ENCODE measurements around the gene HEXD. TPM values are rescaled to one million over a fixed set of nuclear protein-coding genes. Genes with fewer than 3 reads are reported as not detected.

Gene HEXD
- total and polyA plus RNA-seq, 2 donors, result 13.8 to 40.5 TPM

GRCh38 chr17:82397449-82398335 is 20.5 kb upstream of the HEXD start:
- Histone ChIP-seq H3K36me3 (ENCODE audit: insufficient read depth) (no peaks in the 10 kb centered on the region), H3K4me1 (ENCODE audit: insufficient read depth) (no peaks in the 10 kb centered on the region), H3K27ac (ENCODE audit: low read depth) (no peak overlapping the region), H3K4me3 (ENCODE audit: low read depth, low read length) (no peak overlapping the region)
- WGBS, result 88% methylated on average over 38 of the region's 38 CpGs
- no peak for DNase-seq (ENCODE audit: extremely low spot score)

DNA sequence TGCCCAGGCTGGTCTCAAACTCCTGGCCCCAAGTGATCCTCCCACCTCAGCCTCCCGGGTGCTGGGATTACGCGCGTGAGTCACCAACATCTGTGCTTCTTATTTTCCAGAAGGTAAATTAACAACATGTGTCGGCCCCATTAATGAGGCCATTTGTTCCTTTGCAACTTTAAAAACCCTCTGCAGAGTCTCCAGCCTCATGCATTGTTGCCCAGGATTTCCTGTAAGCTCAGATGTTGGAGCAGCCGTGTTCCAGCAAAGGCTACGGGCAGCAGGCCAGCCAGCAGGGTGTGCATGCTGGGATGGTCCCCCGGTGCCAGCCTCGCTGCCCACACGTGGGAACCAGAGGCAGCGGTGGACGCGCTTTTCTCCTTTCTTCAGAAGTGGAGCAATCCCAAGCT is 19.1 kb upstream of the HEXD start:
- Histone ChIP-seq H3K4me3 (ENCODE audit: low read depth, low read length) (no peak overlapping the region), H3K36me3 (ENCODE audit: insufficient read depth) (no peaks in the 10 kb centered on the region), H3K4me1 (ENCODE audit: insufficient read depth) (no peaks in the 10 kb centered on the region), H3K27ac (ENCODE audit: low read depth) (no peak overlapping the region)
- DNase-seq (ENCODE audit: extremely low spot score), result no peak
- WGBS, result 61% methylated on average over 13 of the region's 13 CpGs

DNA sequence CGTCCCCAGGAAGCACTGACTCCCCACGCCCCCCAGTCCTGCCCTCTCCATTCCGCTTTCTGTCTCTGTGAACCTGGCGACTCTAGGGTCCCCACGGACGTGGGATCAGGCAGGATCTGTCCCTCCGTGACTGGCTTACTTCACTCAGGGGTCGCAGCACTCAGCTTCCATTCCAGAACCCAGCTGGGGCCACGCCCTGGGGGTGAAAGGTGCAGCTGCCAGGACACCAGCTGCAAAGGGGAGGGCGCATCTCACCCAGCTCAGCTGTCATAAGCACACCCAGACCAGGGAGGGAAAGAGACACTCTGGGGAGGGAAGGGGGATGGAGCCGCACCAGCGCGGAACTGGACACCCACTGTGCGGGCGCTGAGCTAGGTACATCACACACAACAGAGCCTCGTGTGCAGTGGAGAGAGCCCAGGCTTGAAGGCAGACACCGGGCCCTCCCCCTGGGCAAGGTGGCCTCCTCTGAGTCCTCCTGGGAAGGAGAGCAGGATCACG is 18.5 kb upstream of the HEXD start:
- Histone ChIP-seq H3K4me3 (ENCODE audit: low read depth, low read length) (no peak overlapping the region), H3K27ac (ENCODE audit: low read depth) (no peak overlapping the region), H3K36me3 (ENCODE audit: insufficient read depth) (peaks cover 2% of the 10 kb centered on the region), H3K4me1 (ENCODE audit: insufficient read depth) (no peaks in the 10 kb centered on the region)
- 74% methylated on average over 18 of the region's 18 CpGs for WGBS
- DNase-seq (ENCODE audit: extremely low spot score), result no peak

- Histone ChIP-seq H3K27ac (ENCODE audit: low read depth) (no peak overlapping the region), H3K4me3 (ENCODE audit: low read depth, low read length) (no peak overlapping the region), H3K4me1 (ENCODE audit: insufficient read depth) (no peaks in the 10 kb centered on the region), H3K36me3 (ENCODE audit: insufficient read depth) (peaks cover 4% of the 10 kb centered on the region)
- DNase-seq (ENCODE audit: extremely low spot score), result no peak
- WGBS, result 60% methylated on average over 7 of the region's 7 CpGs
Measured at GRCh38 chr17:82400206-82400605, 17.9 kb upstream of the HEXD start.

DNA sequence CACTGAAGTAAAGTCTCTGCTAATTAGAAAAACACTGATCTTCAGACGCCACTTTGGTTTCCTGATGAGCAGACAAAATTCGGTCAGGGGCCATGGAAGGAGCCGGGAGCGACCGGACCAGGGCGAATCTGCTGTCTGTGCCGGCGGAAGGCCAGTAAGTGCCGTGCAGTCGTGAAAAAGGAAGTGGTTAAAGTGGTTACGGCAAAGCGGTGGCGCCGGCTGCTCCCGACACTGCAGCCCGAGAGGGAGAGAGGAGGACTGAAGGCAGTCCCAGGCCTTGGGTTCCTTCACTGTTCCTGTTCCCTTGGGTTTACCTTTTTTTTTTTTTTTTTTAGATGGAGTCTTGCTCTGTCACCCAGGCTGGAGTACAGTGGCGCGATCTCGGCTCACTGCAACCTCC is 17.3 kb upstream of the HEXD start:
- DNase-seq (ENCODE audit: extremely low spot score), result no peak
- peaks cover 4% of the 10 kb centered on the region for H3K36me3 ChIP-seq (ENCODE audit: insufficient read depth)
- H3K27ac ChIP-seq (ENCODE audit: low read depth), result no peak overlapping the region
- H3K4me1 ChIP-seq (ENCODE audit: insufficient read depth), result no peaks in the 10 kb centered on the region
- no peak overlapping the region for H3K4me3 ChIP-seq (ENCODE audit: low read depth, low read length)
- 87% methylated on average over 19 of the region's 19 CpGs for WGBS

DNA sequence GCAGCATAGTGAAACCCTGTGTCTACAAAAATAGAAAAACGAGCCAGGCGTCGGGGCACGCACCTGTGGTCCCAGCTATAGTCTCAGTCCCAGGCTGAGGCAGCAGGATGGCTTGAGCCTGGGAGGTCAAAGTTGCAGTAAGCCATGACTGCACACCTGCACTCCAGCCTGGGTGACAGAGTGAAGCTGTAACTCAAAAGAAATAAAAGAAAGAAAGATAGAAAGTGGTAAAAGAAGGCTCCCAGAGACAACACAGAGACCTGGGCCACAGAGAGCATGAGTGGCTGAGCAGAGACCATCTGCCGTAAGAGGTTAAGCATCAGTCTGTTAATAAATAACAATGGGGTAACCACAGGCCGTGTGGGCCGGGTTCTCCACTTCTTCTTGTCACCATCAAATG is 15.3 kb upstream of the HEXD start:
- no peak overlapping the region for H3K4me3 ChIP-seq (ENCODE audit: low read depth, low read length)
- H3K4me1 ChIP-seq (ENCODE audit: insufficient read depth), result no peaks in the 10 kb centered on the region
- peaks cover 4% of the 10 kb centered on the region for H3K36me3 ChIP-seq (ENCODE audit: insufficient read depth)
- no peak for DNase-seq (ENCODE audit: extremely low spot score)
- 95% methylated on average over 7 of the region's 7 CpGs for WGBS
- no peak overlapping the region for H3K27ac ChIP-seq (ENCODE audit: low read depth)

- H3K36me3 ChIP-seq (ENCODE audit: insufficient read depth), result peaks cover 4% of the 10 kb centered on the region
- no peak for DNase-seq (ENCODE audit: extremely low spot score)
- no peaks in the 10 kb centered on the region for H3K4me1 ChIP-seq (ENCODE audit: insufficient read depth)
- H3K27ac ChIP-seq (ENCODE audit: low read depth), result no peak overlapping the region
- H3K4me3 ChIP-seq (ENCODE audit: low read depth, low read length), result no peak overlapping the region
- WGBS, result 95% methylated on average over 67 of the region's 67 CpGs
Measured at GRCh38 chr17:82403662-82404660, 14.2 kb upstream of the HEXD start.

DNA sequence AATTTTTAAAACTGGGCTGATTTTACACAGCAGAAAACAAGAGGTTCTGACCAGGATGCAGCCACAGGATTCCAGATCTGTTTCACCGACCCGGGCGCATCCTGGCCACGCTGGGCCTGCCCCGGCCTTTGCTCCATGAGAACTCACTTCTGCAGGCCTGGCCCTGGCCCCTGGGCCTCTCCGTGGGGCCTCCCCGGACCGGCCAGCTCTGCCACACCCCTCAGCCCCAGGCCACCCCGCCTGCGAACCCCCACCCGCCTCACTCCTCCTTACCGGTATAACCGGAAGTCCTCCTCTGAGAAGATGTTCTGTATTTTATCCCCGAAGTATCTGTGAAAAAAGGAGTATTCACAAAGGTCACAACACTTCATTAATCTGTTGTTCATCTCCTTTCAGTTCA is 13.1 kb upstream of the HEXD start:
- no peak for DNase-seq (ENCODE audit: extremely low spot score)
- WGBS, result 90% methylated on average over 14 of the region's 14 CpGs
- no peaks in the 10 kb centered on the region for H3K4me1 ChIP-seq (ENCODE audit: insufficient read depth)
- no peak overlapping the region for H3K4me3 ChIP-seq (ENCODE audit: low read depth, low read length)
- no peak overlapping the region for H3K27ac ChIP-seq (ENCODE audit: low read depth)
- peaks cover 4% of the 10 kb centered on the region for H3K36me3 ChIP-seq (ENCODE audit: insufficient read depth)

GRCh38 chr17:82406131-82406671 is 11.9 kb upstream of the HEXD start:
- 94% methylated on average over 14 of the region's 14 CpGs for WGBS
- DNase-seq (ENCODE audit: extremely low spot score), result no peak
- no peaks in the 10 kb centered on the region for H3K4me1 ChIP-seq (ENCODE audit: insufficient read depth)
- H3K27ac ChIP-seq (ENCODE audit: low read depth), result no peak overlapping the region
- H3K36me3 ChIP-seq (ENCODE audit: insufficient read depth), result peaks cover 4% of the 10 kb centered on the region
- no peak overlapping the region for H3K4me3 ChIP-seq (ENCODE audit: low read depth, low read length)

DNA sequence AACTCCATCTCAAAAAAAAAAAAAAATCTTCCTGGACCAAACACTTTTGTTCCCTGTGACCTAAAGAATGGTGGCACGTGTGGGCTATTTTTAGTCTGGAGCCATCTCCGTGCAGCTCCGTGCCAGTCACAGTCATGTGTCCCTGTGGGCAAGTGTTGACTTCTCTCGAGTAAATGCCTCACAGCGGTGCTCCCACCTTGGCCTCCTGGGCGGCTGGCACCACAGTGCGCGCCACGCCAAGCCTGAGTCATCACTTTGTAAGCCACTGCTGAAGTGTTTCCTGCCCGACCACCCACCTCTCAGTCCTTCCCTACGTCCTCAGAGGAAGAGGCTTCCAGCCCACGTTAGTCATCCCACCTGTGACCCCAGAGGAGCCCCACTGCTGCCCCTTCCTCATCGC is 10.9 kb upstream of the HEXD start:
- Histone ChIP-seq H3K4me3 (ENCODE audit: low read depth, low read length) (no peak overlapping the region), H3K36me3 (ENCODE audit: insufficient read depth) (peaks cover 4% of the 10 kb centered on the region), H3K4me1 (ENCODE audit: insufficient read depth) (no peaks in the 10 kb centered on the region), H3K27ac (ENCODE audit: low read depth) (no peak overlapping the region)
- 86% methylated on average over 13 of the region's 13 CpGs for WGBS
- no peak for DNase-seq (ENCODE audit: extremely low spot score)

DNA sequence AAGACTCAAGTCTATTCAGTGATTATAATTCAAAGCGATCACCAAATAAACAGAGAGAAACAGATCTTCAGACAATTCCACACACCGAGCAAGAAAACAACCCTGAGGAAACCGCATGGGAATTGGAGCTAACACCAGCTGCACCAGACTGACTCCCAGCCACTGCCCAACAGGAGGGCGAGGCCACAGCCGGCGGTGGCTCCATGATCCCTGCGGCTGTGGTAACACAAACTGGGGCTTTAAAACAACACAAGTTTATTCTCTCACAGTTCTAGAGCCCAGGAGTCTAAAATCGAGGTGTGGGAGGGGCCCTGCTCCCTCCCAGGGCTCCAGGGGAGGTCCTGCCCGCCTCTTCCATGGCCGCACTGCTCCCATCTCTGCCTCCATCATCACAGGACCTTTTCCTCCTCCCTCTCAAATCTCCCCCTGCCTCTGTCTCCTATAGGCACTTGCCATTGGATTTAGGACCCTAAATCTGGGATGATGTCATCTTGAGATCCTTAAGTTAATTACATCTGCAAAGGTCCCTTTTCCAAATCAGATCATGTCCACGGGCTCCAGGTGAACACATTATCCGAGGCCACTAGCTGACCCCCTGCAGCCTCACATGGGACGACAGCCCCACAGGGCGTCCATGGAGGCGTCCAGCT is 9.7 kb upstream of the HEXD start:
- Histone ChIP-seq H3K4me1 (ENCODE audit: insufficient read depth) (no peaks in the 10 kb centered on the region), H3K36me3 (ENCODE audit: insufficient read depth) (peaks cover 4% of the 10 kb centered on the region), H3K27ac (ENCODE audit: low read depth) (no peak overlapping the region), H3K4me3 (ENCODE audit: low read depth, low read length) (no peak overlapping the region)
- 92% methylated on average over 15 of the region's 15 CpGs for WGBS
- DNase-seq (ENCODE audit: extremely low spot score), result no peak

DNA sequence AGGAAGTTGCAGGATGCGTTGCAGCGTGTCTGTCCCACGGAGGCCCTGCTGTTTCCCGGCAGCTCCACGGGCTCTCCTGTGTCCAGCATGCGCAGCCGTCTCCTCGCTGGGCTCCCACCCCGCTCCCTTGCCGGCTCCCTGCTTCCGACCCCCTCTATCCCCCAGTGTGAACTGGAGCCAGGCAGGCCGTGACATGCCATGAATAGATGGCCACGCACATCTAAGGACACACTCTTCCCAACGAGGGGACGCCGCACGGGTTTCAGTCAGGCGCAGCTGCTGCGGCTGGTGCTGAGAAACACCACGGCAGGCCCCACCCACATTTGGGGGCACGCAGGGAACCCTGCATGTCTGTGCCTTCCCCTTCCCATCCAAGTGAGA is 9.2 kb upstream of the HEXD start:
- Histone ChIP-seq H3K4me1 (ENCODE audit: insufficient read depth) (no peaks in the 10 kb centered on the region), H3K27ac (ENCODE audit: low read depth) (no peak overlapping the region), H3K4me3 (ENCODE audit: low read depth, low read length) (no peak overlapping the region), H3K36me3 (ENCODE audit: insufficient read depth) (peaks cover 4% of the 10 kb centered on the region)
- DNase-seq (ENCODE audit: extremely low spot score), result no peak
- WGBS, result 94% methylated on average over 21 of the region's 21 CpGs

All from urinary bladder (tissue), 4 donors.